GM12878 (cell line): ENCODE data around the gene LLCFC1. TPM values are rescaled to one million over a fixed set of nuclear protein-coding genes. Genes with fewer than 3 reads are reported as not detected.

Experiments used
- ATAC-seq: fragments of 200-7000 bp; cut with Tn5 transposase; 3 replicates; pipeline ENCODE4 v1.9.1; 2020; ENCODE audit warnings: mild to moderate bottlenecking, moderate library complexity
- BruUV-seq: library from RNA; stranded (reverse); fragments of 400-500 nt; replicated peaks from 2 replicates; lab custom pipeline; 2021; lab: Mats Ljungman, UMichigan
- CTCF ChIA-PET: fragments of 300-600 bp; sonication (Branson Sonifier 250); formaldehyde crosslinking; extraction: SDS; loops from one replicate; lab custom pipeline; 2021; ENCODE audit warnings: inconsistent platforms; lab: Yijun Ruan, JAX
- POLR2A ChIA-PET: fragments of 350-600 bp; formaldehyde crosslinking; extraction: SDS; loops from one replicate; lab custom pipeline; 2021; ENCODE audit warnings: inconsistent platforms; lab: Charles Lee
- RAD21 ChIA-PET: fragments of 300-600 bp; sonication (Branson Sonifier 250); formaldehyde crosslinking; loops from one replicate; lab custom pipeline; 2023; ENCODE audit warnings: antibody characterized with exemption; ENCODE audit not compliant: unreplicated experiment; lab: Charles Lee
- SMC1A ChIA-PET: fragments of 300-600 bp; sonication (Branson Sonifier 250); formaldehyde crosslinking; loops from one replicate; lab custom pipeline; 2023; ENCODE audit not compliant: unreplicated experiment, uncharacterized antibody; lab: Charles Lee
- DNase-seq: peaks from one replicate; pipeline ENCODE4 v3.0.0-alpha.2; 2011; ENCODE audit warnings: low read depth, low spot score
- FAIRE-seq: peaks from 3 replicates; lab custom pipeline; 2011; peaks lifted over from hg19 to GRCh38; lab: Jason Lieb, UNC
- H2AFZ ChIP-seq: 2 replicates; pipeline ENCODE4 v1.6.0; 2011; ENCODE audit warnings: low read depth, low read length, control low read depth; ENCODE audit not compliant: control insufficient read depth
- H3K27ac ChIP-seq: 2 replicates; pipeline ENCODE4 v1.5.1; 2011; ENCODE audit warnings: control low read depth; ENCODE audit not compliant: control insufficient read depth, insufficient read depth
- H3K27me3 ChIP-seq, 2 experiments: replicated peaks in 1 of 2; 2 replicates each; pipeline versions ENCODE4 v1.6.0 to v1.6.1; 2011; ENCODE audit warnings: low read length in 1 of 2; ENCODE audit not compliant: control insufficient read depth in 2 of 2, insufficient read depth in 2 of 2
- H3K36me3 ChIP-seq, 2 experiments: 2 replicates each; pipeline ENCODE4 v1.5.1; 2011; ENCODE audit warnings: low read length in 1 of 2; ENCODE audit not compliant: control insufficient read depth in 2 of 2, insufficient read depth in 2 of 2
- H3K4me1 ChIP-seq: 2 replicates; pipeline ENCODE4 v1.6.1; 2011; ENCODE audit warnings: mild to moderate bottlenecking, low read length, moderate library complexity, mixed read lengths; ENCODE audit not compliant: control insufficient read depth, insufficient read depth
- H3K4me2 ChIP-seq: 2 replicates; pipeline ENCODE4 v1.6.0; 2011; ENCODE audit warnings: control low read depth; ENCODE audit not compliant: control insufficient read depth, insufficient read depth
- H3K4me3 ChIP-seq: fragments of 200-600 bp; sonication (generic); 2 replicates; pipeline ENCODE4 v1.5.1; 2016
- H3K79me2 ChIP-seq: 2 replicates; pipeline ENCODE4 v1.6.0; 2011; ENCODE audit warnings: low read length; ENCODE audit not compliant: control insufficient read depth, insufficient read depth
- H3K9ac ChIP-seq: 2 replicates; pipeline ENCODE4 v1.8.0; 2011; ENCODE audit warnings: low read length, control low read depth, mixed read lengths; ENCODE audit not compliant: control insufficient read depth, insufficient read depth
- H3K9me3 ChIP-seq: replicated peaks from 3 replicates; pipeline ENCODE4 v1.5.1; 2011; ENCODE audit warnings: mild to moderate bottlenecking, low read length; ENCODE audit not compliant: control insufficient read depth, insufficient read depth
- H4K20me1 ChIP-seq: 2 replicates; pipeline ENCODE4 v1.6.0; 2011; ENCODE audit not compliant: control insufficient read depth, insufficient read depth
- EED ChIP-seq: sonication (generic); IDR thresholded peaks from 2 replicates; pipeline ENCODE4 v1.6.1; 2016; ENCODE audit warnings: antibody characterized with exemption, low read depth
- FOS ChIP-seq: IDR thresholded peaks from 3 replicates; pipeline ENCODE4 v1.6.1; 2011; ENCODE audit warnings: borderline replicate concordance; ENCODE audit not compliant: insufficient read length; ENCODE audit errors: extremely low read depth
- KDM1A ChIP-seq: fragments of 200-600 bp; sonication (generic); IDR thresholded peaks from 2 replicates; pipeline ENCODE4 v1.6.1; 2016; ENCODE audit warnings: borderline replicate concordance
- SIX5 ChIP-seq: IDR thresholded peaks from 2 replicates; pipeline ENCODE4 v1.6.1; 2011; ENCODE audit warnings: mild to moderate bottlenecking, low read depth, low read length, moderate library complexity; ENCODE audit not compliant: severe bottlenecking
- SUZ12 ChIP-seq: fragments of 200-600 bp; sonication (generic); IDR thresholded peaks from one replicate; pipeline ENCODE4 v1.6.1; 2018; ENCODE audit warnings: antibody characterized with exemption, mild to moderate bottlenecking; ENCODE audit not compliant: unreplicated experiment
- WRNIP1 ChIP-seq: IDR thresholded peaks from 2 replicates; pipeline ENCODE4 v1.6.1; 2011; ENCODE audit warnings: low read depth, low read length, improper control_type of control experiment, borderline replicate concordance
- ZZZ3 ChIP-seq: IDR thresholded peaks from 2 replicates; pipeline ENCODE4 v1.6.1; 2011; ENCODE audit warnings: low read depth; ENCODE audit not compliant: control insufficient read depth, insufficient read length
- WGBS: methylation state at CpG from one replicate; pipeline ENCODE4 v1.1.6; 2016; ENCODE audit warnings: low lambda C conversion rate; ENCODE audit not compliant: insufficient replicate concordance, insufficient coverage; ENCODE audit errors: missing lambda C conversion rate; 5-methylcytosine and 5-hydroxymethylcytosine counted together
- in situ Hi-C: fragments of 300-500 bp; cut with MboI; formaldehyde crosslinking; loops from 9 replicates; pipeline ENCODE4 v1.14.3; 2018; ENCODE audit warnings: mixed read lengths
- intact Hi-C: fragments of 100-400 bp; cut with micrococcal nuclease; formaldehyde crosslinking; loops from one replicate; pipeline ENCODE4 v1.14.2; 2022; ENCODE audit not compliant: unreplicated experiment
- polyA plus RNA-seq, 11 experiments: library from polyadenylated mRNA; depleted of rRNA in 4 of 11; unstranded in 6 of 11; stranded (reverse) in 5 of 11; fragments of >200 nt; fragmentation: Nextera tagmentation in 4 of 11; fragmentation: Illumina TruSeq in 1 of 11; extraction: Ambion mirVana in 4 of 11; extraction: Trizol in 1 of 11; gene quantifications; 1 replicate in 1 of 11; 2 replicates in 10 of 11; pipeline versions ENCODE4 v1.2.1 to v1.2.3, GENCODE V29; 2011 to 2016; ENCODE audit warnings: inconsistent platforms in 2 of 11, missing spikeins in 2 of 11, low read depth in 1 of 11
- total RNA-seq, 4 experiments: library from RNA; depleted of rRNA in 3 of 4; stranded (reverse); fragments of >200 nt in 3 of 4; fragmentation: Illumina TruSeq in 1 of 4; extraction: Trizol in 1 of 4; gene quantifications; 2 replicates each; pipeline versions ENCODE4 v1.2.1 to v1.2.3, GENCODE V29; 2013 to 2021
- TF ChIP-seq, protein P1 (sequence below): fragments of 450-650 bp; IDR thresholded peaks from 2 replicates; pipeline ENCODE4 v1.6.1; 2017; ENCODE audit warnings: borderline replicate concordance
- TF ChIP-seq, protein P2 (sequence below): fragments of 450-650 bp; IDR thresholded peaks from 2 replicates; pipeline ENCODE4 v1.6.1; 2018; ENCODE audit warnings: borderline replicate concordance, mild to moderate bottlenecking; ENCODE audit not compliant: partially characterized antibody
- TF ChIP-seq, protein P3 (sequence below): fragments of 450-650 bp; IDR thresholded peaks from 2 replicates; pipeline ENCODE4 v1.6.1; 2018; ENCODE audit warnings: mild to moderate bottlenecking, low read depth, moderate library complexity; ENCODE audit not compliant: partially characterized antibody

LLCFC1 gene
- total and polyA plus RNA-seq, 10 of the 15 experiments (the other 5 are each of a cell fraction or from before 2014, with no cell fraction given) = not detected

DNA sequence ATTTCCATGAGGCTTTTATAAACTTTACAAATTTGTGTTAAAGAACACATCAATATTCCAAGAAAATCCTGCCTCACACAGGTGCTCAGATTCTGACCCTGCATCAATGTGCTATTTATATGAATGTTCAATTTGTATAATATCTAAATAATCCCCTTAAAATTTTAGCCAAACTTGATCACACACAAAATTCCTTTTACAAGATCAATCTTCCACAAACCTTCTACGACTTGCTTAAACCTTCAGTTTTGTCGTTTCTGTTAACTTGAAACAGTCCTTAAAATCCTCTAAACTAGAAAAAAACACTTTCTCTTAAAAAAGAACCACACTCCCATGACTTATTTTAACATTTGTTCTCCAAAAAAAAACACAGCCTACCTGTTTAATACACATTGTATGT lies 33.5 kb upstream of the LLCFC1 start:
- 23% methylated on average over 2 of the region's 2 CpGs for WGBS

DNA sequence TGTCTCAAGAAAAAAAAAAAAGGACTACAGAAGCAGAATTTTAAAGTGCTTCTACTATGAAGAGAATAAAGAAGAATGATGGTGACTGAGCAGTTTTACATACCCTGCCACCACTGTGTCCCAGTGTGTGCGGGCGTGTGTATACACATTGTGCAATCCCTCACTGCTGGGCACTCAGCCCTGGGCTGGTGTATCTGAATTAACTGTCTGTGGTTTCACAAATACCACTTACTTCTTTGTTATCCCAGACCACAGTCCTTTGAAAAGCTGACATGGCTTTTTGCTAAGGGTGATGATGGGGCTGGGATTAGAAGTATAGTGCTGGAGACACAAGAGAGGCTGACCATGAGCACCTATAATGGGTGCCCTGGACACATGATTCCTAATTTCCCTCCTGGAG lies 32.6 kb upstream of the LLCFC1 start:
- SMC1A ChIA-PET = no interaction called here
- Histone ChIP-seq H3K27ac (no peak overlapping the region), H3K36me3 (no peaks in the 10 kb centered on the region), H3K4me3 (no peak overlapping the region), H4K20me1 (no peaks in the 10 kb centered on the region), H3K4me1 (no peaks in the 10 kb centered on the region), H3K4me2 (no peak overlapping the region), H2AFZ (no peak overlapping the region), H3K79me2 (no peaks in the 10 kb centered on the region), H3K9ac (no peak overlapping the region), H3K9me3 (no peaks in the 10 kb centered on the region), H3K27me3 (peaks cover 0 to 2% of the 10 kb centered on the region in 2 experiments; a peak in 2 of 4 replicates)
- no peak for ATAC-seq
- WGBS = 86% methylated on average over 2 of the region's 2 CpGs
- intact Hi-C loops = no loop called here
- DNase-seq = no peak
- RAD21 ChIA-PET = no interaction called here
- POLR2A ChIA-PET = no interaction called here
- no peak for FAIRE-seq
- in situ Hi-C loops = no loop called here
- CTCF ChIA-PET = no interaction called here
- BruUV-seq = no TSS peak
- TF ChIP-seq EED (no peak), KDM1A (no peak), ZZZ3 (no peak), FOS (no peak), WRNIP1 (no peak), SIX5 (no peak)
- TF ChIP-seq, protein P1, sequence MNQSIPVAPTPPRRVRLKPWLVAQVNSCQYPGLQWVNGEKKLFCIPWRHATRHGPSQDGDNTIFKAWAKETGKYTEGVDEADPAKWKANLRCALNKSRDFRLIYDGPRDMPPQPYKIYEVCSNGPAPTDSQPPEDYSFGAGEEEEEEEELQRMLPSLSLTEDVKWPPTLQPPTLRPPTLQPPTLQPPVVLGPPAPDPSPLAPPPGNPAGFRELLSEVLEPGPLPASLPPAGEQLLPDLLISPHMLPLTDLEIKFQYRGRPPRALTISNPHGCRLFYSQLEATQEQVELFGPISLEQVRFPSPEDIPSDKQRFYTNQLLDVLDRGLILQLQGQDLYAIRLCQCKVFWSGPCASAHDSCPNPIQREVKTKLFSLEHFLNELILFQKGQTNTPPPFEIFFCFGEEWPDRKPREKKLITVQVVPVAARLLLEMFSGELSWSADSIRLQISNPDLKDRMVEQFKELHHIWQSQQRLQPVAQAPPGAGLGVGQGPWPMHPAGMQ = no peak
- TF ChIP-seq, protein P2, sequence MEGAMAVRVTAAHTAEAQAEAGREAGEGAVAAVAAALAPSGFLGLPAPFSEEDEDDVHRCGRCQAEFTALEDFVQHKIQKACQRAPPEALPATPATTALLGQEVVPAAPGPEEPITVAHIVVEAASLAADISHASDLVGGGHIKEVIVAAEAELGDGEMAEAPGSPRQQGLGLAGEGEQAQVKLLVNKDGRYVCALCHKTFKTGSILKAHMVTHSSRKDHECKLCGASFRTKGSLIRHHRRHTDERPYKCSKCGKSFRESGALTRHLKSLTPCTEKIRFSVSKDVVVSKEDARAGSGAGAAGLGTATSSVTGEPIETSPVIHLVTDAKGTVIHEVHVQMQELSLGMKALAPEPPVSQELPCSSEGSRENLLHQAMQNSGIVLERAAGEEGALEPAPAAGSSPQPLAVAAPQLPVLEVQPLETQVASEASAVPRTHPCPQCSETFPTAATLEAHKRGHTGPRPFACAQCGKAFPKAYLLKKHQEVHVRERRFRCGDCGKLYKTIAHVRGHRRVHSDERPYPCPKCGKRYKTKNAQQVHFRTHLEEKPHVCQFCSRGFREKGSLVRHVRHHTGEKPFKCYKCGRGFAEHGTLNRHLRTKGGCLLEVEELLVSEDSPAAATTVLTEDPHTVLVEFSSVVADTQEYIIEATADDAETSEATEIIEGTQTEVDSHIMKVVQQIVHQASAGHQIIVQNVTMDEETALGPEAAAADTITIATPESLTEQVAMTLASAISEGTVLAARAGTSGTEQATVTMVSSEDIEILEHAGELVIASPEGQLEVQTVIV = no peak

More for the DNA sequence above, 33.5 kb upstream of the LLCFC1 start:
- H3K79me2 ChIP-seq = no peaks in the 10 kb centered on the region
- H3K9me3 ChIP-seq = no peaks in the 10 kb centered on the region
- TF ChIP-seq, protein P3, sequence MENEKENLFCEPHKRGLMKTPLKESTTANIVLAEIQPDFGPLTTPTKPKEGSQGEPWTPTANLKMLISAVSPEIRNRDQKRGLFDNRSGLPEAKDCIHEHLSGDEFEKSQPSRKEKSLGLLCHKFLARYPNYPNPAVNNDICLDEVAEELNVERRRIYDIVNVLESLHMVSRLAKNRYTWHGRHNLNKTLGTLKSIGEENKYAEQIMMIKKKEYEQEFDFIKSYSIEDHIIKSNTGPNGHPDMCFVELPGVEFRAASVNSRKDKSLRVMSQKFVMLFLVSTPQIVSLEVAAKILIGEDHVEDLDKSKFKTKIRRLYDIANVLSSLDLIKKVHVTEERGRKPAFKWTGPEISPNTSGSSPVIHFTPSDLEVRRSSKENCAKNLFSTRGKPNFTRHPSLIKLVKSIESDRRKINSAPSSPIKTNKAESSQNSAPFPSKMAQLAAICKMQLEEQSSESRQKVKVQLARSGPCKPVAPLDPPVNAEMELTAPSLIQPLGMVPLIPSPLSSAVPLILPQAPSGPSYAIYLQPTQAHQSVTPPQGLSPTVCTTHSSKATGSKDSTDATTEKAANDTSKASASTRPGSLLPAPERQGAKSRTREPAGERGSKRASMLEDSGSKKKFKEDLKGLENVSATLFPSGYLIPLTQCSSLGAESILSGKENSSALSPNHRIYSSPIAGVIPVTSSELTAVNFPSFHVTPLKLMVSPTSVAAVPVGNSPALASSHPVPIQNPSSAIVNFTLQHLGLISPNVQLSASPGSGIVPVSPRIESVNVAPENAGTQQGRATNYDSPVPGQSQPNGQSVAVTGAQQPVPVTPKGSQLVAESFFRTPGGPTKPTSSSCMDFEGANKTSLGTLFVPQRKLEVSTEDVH = no peak
- TF ChIP-seq SUZ12 = no peak
- TF ChIP-seq FOS = no peak
- ChIA-PET SMC1A (no interaction called here), POLR2A (no interaction called here), RAD21 (no interaction called here), CTCF (no interaction called here)
- ATAC-seq (no peak), FAIRE-seq (peak; percentile 7), DNase-seq (no peak)
- no peak overlapping the region for H3K9ac ChIP-seq
- intact Hi-C loops (no loop called here), in situ Hi-C loops (no loop called here)
- H3K27ac ChIP-seq = no peak overlapping the region
- no peaks in the 10 kb centered on the region for H3K4me1 ChIP-seq
- no peaks in the 10 kb centered on the region for H3K36me3 ChIP-seq
- H4K20me1 ChIP-seq = no peaks in the 10 kb centered on the region
- no peak overlapping the region for H2AFZ ChIP-seq
- H3K27me3 ChIP-seq = no peaks in the 10 kb centered on the region
- H3K4me3 ChIP-seq = no peak overlapping the region
- no TSS peak for BruUV-seq
- no peak overlapping the region for H3K4me2 ChIP-seq
